ENCODE measurements around the gene ZNF324B. TPM values are rescaled to one million over a fixed set of nuclear protein-coding genes. Genes with fewer than 3 reads are reported as not detected.

The ZNF324B gene
- total and polyA plus RNA-seq, 2 of the 4 experiments (the other 2 are of a cell fraction) = 3.5 to 4.1 TPM

DNA sequence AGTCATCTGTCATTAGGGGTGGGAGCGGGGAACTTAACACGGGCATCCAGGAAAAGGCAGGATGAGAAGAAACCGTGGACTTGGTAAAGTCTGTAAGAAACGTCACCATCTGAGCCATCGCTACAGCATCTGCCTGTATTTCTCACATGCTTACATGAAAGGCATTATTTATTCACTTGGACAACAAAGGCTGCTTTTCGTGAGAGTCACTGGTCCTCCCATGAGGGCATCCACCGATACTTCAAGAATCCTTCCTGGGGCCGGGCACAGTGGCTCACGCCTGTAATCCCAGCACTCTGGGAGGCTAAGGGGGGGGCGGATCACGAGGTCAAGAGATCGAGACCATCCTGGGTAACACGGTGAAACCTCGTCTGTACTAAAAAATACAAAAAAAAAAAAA lies 40.8 kb downstream of the ZNF324B start:
- TF ChIP-seq RFX5 (IDR thresholded peaks at IDR 0.05; ENCODE audit: low read depth, low read length) = no peak
- TF ChIP-seq, protein P1, sequence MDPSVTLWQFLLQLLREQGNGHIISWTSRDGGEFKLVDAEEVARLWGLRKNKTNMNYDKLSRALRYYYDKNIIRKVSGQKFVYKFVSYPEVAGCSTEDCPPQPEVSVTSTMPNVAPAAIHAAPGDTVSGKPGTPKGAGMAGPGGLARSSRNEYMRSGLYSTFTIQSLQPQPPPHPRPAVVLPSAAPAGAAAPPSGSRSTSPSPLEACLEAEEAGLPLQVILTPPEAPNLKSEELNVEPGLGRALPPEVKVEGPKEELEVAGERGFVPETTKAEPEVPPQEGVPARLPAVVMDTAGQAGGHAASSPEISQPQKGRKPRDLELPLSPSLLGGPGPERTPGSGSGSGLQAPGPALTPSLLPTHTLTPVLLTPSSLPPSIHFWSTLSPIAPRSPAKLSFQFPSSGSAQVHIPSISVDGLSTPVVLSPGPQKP (IDR thresholded peaks at IDR 0.05; ENCODE audit: borderline replicate concordance, low read depth, low read length) = no peak
- no peak for TF ChIP-seq FOS (IDR thresholded peaks at IDR 0.05; ENCODE audit: low read depth, low read length)
- TF ChIP-seq, protein P2, sequence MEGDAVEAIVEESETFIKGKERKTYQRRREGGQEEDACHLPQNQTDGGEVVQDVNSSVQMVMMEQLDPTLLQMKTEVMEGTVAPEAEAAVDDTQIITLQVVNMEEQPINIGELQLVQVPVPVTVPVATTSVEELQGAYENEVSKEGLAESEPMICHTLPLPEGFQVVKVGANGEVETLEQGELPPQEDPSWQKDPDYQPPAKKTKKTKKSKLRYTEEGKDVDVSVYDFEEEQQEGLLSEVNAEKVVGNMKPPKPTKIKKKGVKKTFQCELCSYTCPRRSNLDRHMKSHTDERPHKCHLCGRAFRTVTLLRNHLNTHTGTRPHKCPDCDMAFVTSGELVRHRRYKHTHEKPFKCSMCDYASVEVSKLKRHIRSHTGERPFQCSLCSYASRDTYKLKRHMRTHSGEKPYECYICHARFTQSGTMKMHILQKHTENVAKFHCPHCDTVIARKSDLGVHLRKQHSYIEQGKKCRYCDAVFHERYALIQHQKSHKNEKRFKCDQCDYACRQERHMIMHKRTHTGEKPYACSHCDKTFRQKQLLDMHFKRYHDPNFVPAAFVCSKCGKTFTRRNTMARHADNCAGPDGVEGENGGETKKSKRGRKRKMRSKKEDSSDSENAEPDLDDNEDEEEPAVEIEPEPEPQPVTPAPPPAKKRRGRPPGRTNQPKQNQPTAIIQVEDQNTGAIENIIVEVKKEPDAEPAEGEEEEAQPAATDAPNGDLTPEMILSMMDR (conservative IDR thresholded peaks at IDR 0.05; ENCODE audit: low read depth, low read length) = no peak
- no peak for TF ChIP-seq MAZ (IDR thresholded peaks at IDR 0.05; ENCODE audit: borderline replicate concordance, low read depth, low read length)
- no peak for TF ChIP-seq NFE2L2 (IDR thresholded peaks at IDR 0.05; ENCODE audit: low read depth, low read length)
- no peak for TF ChIP-seq RCOR1 (IDR thresholded peaks at IDR 0.05; ENCODE audit: insufficient replicate concordance, low read length)
- WGBS, 2 experiments (ENCODE audit: extremely low coverage in 2 of 2, insufficient read length in 1 of 2) = 83% methylated on average over 2 of the region's 14 CpGs; no CpG with 5 or more reads in 1 of the 2 experiments
- H2BK120ac ChIP-seq (ENCODE audit: low read depth, low read length) = no peak overlapping the region
- no peak overlapping the region for H2AK9ac ChIP-seq (replicated peaks; ENCODE audit: low read depth, low read length, poor library complexity)
- H4K91ac ChIP-seq (ENCODE audit: insufficient read depth, low read depth, low read length) = no peak overlapping the region
- no peak overlapping the region for H2BK20ac ChIP-seq (ENCODE audit: low read depth, low read length)
- ChIA-PET POLR2A (ENCODE audit: unreplicated experiment) (no interaction called here), CTCF (no interaction called here)
- no peak overlapping the region for H3K4me3 ChIP-seq (ENCODE audit: insufficient read depth, low read depth, low read length)
- H3K9me1 ChIP-seq (ENCODE audit: insufficient read depth, low read length) = peaks cover 3% of the 10 kb centered on the region; the same call in 1 of the 2 replicates
- H3K27ac ChIP-seq (ENCODE audit: insufficient read depth, low read length) = no peak overlapping the region
- no peak overlapping the region for H2AFZ ChIP-seq (replicated peaks; ENCODE audit: low read length, poor library complexity)
- H3K14ac ChIP-seq (replicated peaks; ENCODE audit: low read depth, low read length) = no peak overlapping the region
- dilution Hi-C loops (cut with HindIII; ENCODE audit: low sequenced_read_pairs, unreplicated experiment) = no loop called here
- intact Hi-C loops (cut with micrococcal nuclease) = no loop called here
- no peaks in the 10 kb centered on the region for H3K27me3 ChIP-seq (ENCODE audit: control insufficient read depth, insufficient read depth, low read length)
- H3K18ac ChIP-seq (ENCODE audit: low read depth, low read length) = no peak overlapping the region
- no peak overlapping the region for H3K9ac ChIP-seq (ENCODE audit: low read depth, low read length)
- no peak overlapping the region for H2AK5ac ChIP-seq (ENCODE audit: low read depth, low read length)
- no peak for DNase-seq
- H3K56ac ChIP-seq (ENCODE audit: extremely low read depth, insufficient read depth, low read length) = no peak overlapping the region
- no peaks in the 10 kb centered on the region for H3K9me3 ChIP-seq (ENCODE audit: control insufficient read depth, insufficient read depth, low read length)
- H2BK15ac ChIP-seq (ENCODE audit: low read depth, low read length) = no peak overlapping the region
- H3K4ac ChIP-seq (ENCODE audit: low read depth, low read length) = no peak overlapping the region
- no peak for ATAC-seq (ENCODE audit: low read depth)
- no peak overlapping the region for H3K4me2 ChIP-seq (ENCODE audit: low read depth, low read length)
- H4K8ac ChIP-seq (ENCODE audit: low read depth in 2 of 2, low read length in 2 of 2) = no peak overlapping the region
- BruUV-seq (replicated peaks) = no TSS peak
- H3K4me1 ChIP-seq (ENCODE audit: control insufficient read depth, insufficient read depth, low read length) = no peaks in the 10 kb centered on the region
- H3K23ac ChIP-seq (ENCODE audit: low read depth, low read length) = no peak overlapping the region
- H4K20me1 ChIP-seq (ENCODE audit: insufficient read depth, low read length) = no peaks in the 10 kb centered on the region
- no peaks in the 10 kb centered on the region; a peak in 1 of 4 replicates for H3K79me1 ChIP-seq (ENCODE audit: low read depth in 1 of 2, low read length in 2 of 2)
- in situ Hi-C loops (cut with MboI; ENCODE audit: low sequenced_read_pairs) = no loop called here
- H4K5ac ChIP-seq (ENCODE audit: low read depth, low read length) = no peak overlapping the region
- no peaks in the 10 kb centered on the region for H3K36me3 ChIP-seq (ENCODE audit: control insufficient read depth, insufficient read depth, low read length)
- no peak overlapping the region for H2BK5ac ChIP-seq (ENCODE audit: low read depth, low read length, poor library complexity, severe bottlenecking)
